Keratinocyte (primary cell): ENCODE results near the gene SRF.

Experiments used
- EZH2 ChIP-seq: IDR thresholded peaks from one replicate; pipeline ENCODE4 v1.6.1; 2012; ENCODE audit warnings: inconsistent platforms, mild to moderate bottlenecking, low read length, moderate library complexity
- TF ChIP-seq, protein P1 (sequence below), 3 experiments: IDR thresholded peaks in 1 of 3; conservative IDR thresholded peaks in 1 of 3; optimal IDR thresholded peaks in 1 of 3; 2 replicates in 2 of 3; 3 replicates in 1 of 3; pipeline versions ENCODE3 to v1.5.1; 2011; ENCODE audit warnings: low read length in 3 of 3, mild to moderate bottlenecking in 3 of 3, moderate library complexity in 2 of 3, control low read depth in 1 of 3, inconsistent platforms in 1 of 3; ENCODE audit not compliant: insufficient read depth in 2 of 3; ENCODE audit errors: extremely low read depth in 1 of 3

GRCh38 chr6:43217351-43217750 is 46.3 kb downstream of the SRF start:
- TF ChIP-seq, protein P1, sequence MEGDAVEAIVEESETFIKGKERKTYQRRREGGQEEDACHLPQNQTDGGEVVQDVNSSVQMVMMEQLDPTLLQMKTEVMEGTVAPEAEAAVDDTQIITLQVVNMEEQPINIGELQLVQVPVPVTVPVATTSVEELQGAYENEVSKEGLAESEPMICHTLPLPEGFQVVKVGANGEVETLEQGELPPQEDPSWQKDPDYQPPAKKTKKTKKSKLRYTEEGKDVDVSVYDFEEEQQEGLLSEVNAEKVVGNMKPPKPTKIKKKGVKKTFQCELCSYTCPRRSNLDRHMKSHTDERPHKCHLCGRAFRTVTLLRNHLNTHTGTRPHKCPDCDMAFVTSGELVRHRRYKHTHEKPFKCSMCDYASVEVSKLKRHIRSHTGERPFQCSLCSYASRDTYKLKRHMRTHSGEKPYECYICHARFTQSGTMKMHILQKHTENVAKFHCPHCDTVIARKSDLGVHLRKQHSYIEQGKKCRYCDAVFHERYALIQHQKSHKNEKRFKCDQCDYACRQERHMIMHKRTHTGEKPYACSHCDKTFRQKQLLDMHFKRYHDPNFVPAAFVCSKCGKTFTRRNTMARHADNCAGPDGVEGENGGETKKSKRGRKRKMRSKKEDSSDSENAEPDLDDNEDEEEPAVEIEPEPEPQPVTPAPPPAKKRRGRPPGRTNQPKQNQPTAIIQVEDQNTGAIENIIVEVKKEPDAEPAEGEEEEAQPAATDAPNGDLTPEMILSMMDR (optimal IDR thresholded peaks at IDR 0.05 in 1 of 3, IDR thresholded peaks at IDR 0.05 in 1 of 3, conservative IDR thresholded peaks at IDR 0.05 in 1 of 3; ENCODE audit: extremely low read depth in 1 of 3, insufficient read depth in 2 of 3, low read length in 3 of 3) = no peak
- TF ChIP-seq EZH2 = no peak
